ENCODE results near the gene POLR2B.

The POLR2B gene

DNA sequence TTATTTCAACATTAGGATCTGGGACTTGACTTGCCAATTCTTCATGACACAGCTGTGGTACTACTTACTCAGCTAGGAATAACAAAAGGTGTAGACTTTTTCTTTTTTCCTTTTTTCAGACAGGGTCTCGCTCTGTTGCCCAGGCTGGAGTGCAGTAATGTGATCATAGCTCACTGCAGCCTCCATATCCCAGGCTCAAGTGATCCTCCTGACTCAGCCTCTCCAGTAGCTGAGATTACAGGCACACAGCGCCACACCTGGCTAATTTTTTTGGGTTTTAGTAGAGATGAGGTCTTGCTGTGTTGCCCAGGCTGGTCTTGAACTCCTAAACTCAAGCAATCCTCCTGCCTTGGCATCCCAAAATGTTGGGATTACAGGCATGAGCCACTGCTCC, 17.6 kb upstream of the POLR2B start:
- no peaks in the 10 kb centered on the region for H3K27me3 ChIP-seq (ENCODE audit: control insufficient read depth, insufficient read depth, low read length)
- H3K4me3 ChIP-seq (ENCODE audit: low read depth, low read length) = no peak overlapping the region
- H3K9ac ChIP-seq (ENCODE audit: low read length) = no peak overlapping the region
- peaks cover 46% of the 10 kb centered on the region for H3K36me3 ChIP-seq (ENCODE audit: control insufficient read depth, insufficient read depth, low read length)
- no peaks in the 10 kb centered on the region for H3K4me1 ChIP-seq (ENCODE audit: control insufficient read depth, insufficient read depth, low read length)
- no peak overlapping the region for H3K27ac ChIP-seq (ENCODE audit: low read depth, low read length)
- H3K9me3 ChIP-seq (ENCODE audit: control insufficient read depth, insufficient read depth, low read depth, low read length) = no peaks in the 10 kb centered on the region

DNA sequence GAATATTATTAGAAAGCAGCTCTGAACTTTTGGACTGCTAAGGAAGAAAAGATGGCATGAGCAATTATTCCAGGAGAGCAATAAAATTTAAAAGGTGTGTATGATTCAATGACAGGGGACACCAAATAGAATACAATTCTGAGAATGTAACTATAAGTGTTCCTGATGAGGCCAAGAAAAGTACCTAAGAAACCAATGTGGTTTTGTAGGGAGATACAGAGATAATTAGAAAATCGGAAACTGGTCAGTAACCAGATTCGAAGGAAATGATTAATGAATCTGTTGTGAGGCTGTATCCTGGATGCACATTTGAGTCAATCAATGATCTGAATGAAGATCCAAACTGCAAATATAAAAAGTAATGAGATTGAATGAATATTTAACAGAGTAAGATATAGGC, 7.3 kb upstream of the POLR2B start:
- Histone ChIP-seq H3K9me3 (ENCODE audit: control insufficient read depth, insufficient read depth, low read depth, low read length) (no peaks in the 10 kb centered on the region; the same call in 1 of the 2 replicates), H3K9ac (ENCODE audit: low read length) (no peak overlapping the region), H3K27ac (ENCODE audit: low read depth, low read length) (no peak overlapping the region), H3K36me3 (ENCODE audit: control insufficient read depth, insufficient read depth, low read length) (peaks cover 76% of the 10 kb centered on the region), H3K4me1 (ENCODE audit: control insufficient read depth, insufficient read depth, low read length) (no peaks in the 10 kb centered on the region), H3K4me3 (ENCODE audit: low read depth, low read length) (no peak overlapping the region), H3K27me3 (ENCODE audit: control insufficient read depth, insufficient read depth, low read length) (no peaks in the 10 kb centered on the region)

DNA sequence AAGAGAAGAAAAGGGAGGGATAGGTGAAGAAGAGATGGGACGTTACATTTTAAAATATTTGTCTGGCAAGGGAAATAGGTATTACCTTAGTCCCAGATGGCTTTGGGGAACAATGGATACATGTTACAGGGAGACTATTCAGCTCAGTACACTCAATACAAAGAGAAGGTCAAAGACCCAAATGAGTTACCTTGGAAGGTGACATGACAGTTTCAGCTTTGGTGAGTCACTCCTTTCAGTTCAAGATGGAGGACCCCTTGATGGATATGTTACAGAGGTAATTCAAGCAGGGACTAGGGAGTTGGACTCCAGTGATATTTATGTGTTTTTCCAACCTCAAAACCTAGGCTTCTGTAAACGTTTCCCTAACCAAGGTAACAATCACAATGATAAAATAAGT, 6.3 kb upstream of the POLR2B start:
- Histone ChIP-seq H3K9ac (ENCODE audit: low read length) (no peak overlapping the region), H3K36me3 (ENCODE audit: control insufficient read depth, insufficient read depth, low read length) (peaks cover 66% of the 10 kb centered on the region), H3K4me3 (ENCODE audit: low read depth, low read length) (no peak overlapping the region), H3K27ac (ENCODE audit: low read depth, low read length) (no peak overlapping the region), H3K4me1 (ENCODE audit: control insufficient read depth, insufficient read depth, low read length) (no peaks in the 10 kb centered on the region), H3K27me3 (ENCODE audit: control insufficient read depth, insufficient read depth, low read length) (no peaks in the 10 kb centered on the region), H3K9me3 (ENCODE audit: control insufficient read depth, insufficient read depth, low read depth, low read length) (no peaks in the 10 kb centered on the region; the same call in 1 of the 2 replicates)

DNA sequence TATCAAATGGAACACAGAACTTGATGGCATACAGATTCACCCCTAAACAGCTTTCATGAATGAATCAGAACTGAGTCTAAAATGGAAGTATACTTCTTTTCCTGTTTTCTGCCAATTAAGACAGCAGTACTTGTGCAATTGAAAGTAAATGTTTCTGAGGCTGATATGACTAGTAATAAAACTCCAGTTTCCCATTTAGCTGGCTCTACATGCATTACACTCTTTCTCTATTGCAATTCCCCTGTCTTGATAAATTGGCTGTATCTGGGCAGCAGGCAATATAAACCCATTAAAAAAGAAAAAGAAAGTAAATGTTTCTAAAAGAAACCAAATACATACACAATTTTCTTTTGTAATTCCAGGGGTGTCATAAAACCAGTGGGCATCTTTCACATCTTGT, 5.9 kb upstream of the POLR2B start:
- Histone ChIP-seq H3K9ac (ENCODE audit: low read length) (no peak overlapping the region), H3K27ac (ENCODE audit: low read depth, low read length) (no peak overlapping the region), H3K9me3 (ENCODE audit: control insufficient read depth, insufficient read depth, low read depth, low read length) (no peaks in the 10 kb centered on the region; the same call in 1 of the 2 replicates), H3K4me3 (ENCODE audit: low read depth, low read length) (no peak overlapping the region), H3K4me1 (ENCODE audit: control insufficient read depth, insufficient read depth, low read length) (no peaks in the 10 kb centered on the region), H3K27me3 (ENCODE audit: control insufficient read depth, insufficient read depth, low read length) (no peaks in the 10 kb centered on the region), H3K36me3 (ENCODE audit: control insufficient read depth, insufficient read depth, low read length) (peaks cover 62% of the 10 kb centered on the region)

DNA sequence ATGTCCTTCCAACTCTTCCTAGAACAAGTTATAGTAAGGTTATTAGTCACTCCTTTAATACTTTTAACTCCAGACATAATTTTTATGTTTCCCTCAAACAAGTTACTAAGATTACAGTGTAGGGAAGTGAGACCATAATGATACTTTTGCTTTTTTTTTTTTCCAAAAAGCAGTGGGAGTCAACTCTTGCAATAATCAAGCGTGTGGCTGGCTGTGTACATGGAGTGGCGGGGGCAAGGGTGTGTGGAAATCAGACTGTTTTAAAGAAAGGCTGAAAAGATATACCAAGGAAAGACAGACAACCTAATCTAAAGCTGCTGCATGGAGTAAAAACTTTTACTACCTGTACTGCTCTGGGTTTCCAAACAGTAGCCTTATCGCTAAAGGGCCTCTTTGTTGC, 5.4 kb upstream of the POLR2B start:
- no peaks in the 10 kb centered on the region for H3K4me1 ChIP-seq (ENCODE audit: control insufficient read depth, insufficient read depth, low read length)
- H3K27me3 ChIP-seq (ENCODE audit: control insufficient read depth, insufficient read depth, low read length) = no peaks in the 10 kb centered on the region
- H3K27ac ChIP-seq (ENCODE audit: low read depth, low read length) = no peak overlapping the region

DNA sequence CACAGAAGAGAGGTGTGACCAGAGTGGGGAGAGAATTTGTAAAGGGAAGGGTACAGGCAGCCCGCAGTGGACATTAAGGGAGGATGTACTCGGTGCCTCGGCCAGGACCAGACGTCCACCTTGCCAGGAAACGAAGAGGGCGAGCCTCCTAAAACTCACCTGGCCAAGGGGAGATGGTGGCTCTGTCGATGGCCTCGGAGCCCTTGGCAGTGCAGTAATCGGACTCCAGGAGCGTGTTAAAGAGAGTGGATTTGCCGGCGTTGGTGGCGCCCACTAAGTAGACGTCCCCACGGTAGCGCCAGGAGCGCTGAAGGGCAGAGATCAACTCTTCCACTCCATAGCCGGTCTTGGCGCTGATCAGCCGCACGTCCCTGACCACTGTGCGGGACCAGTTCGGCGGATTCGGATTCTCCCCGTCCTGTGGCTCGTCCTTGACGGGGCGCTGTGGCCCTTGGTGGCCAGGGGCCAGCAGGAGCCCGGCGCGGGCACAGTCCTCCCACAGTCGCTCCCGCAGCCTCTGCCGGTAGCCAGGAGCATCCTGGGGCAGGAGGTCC, 2.3 kb upstream of the POLR2B start:
- no peaks in the 10 kb centered on the region for H3K4me1 ChIP-seq (ENCODE audit: control insufficient read depth, insufficient read depth, low read length)
- H3K4me3 ChIP-seq (ENCODE audit: low read depth, low read length) = peak overlapping the region; percentile 87
- H3K27ac ChIP-seq (ENCODE audit: low read depth, low read length) = no peak overlapping the region; the same call in 1 of the 2 replicates
- H3K27me3 ChIP-seq (ENCODE audit: control insufficient read depth, insufficient read depth, low read length) = no peaks in the 10 kb centered on the region
- peaks cover 33% of the 10 kb centered on the region for H3K36me3 ChIP-seq (ENCODE audit: control insufficient read depth, insufficient read depth, low read length)
- peak overlapping the region; percentile 93 for H3K9ac ChIP-seq (ENCODE audit: low read length)
- H3K9me3 ChIP-seq (ENCODE audit: control insufficient read depth, insufficient read depth, low read depth, low read length) = no peaks in the 10 kb centered on the region; the same call in 1 of the 2 replicates

More for the DNA sequence above, 5.4 kb upstream of the POLR2B start:
- Histone ChIP-seq H3K36me3 (ENCODE audit: control insufficient read depth, insufficient read depth, low read length) (peaks cover 57% of the 10 kb centered on the region), H3K9me3 (ENCODE audit: control insufficient read depth, insufficient read depth, low read depth, low read length) (no peaks in the 10 kb centered on the region; the same call in 1 of the 2 replicates), H3K9ac (ENCODE audit: low read length) (no peak overlapping the region), H3K4me3 (ENCODE audit: low read depth, low read length) (no peak overlapping the region)

DNA sequence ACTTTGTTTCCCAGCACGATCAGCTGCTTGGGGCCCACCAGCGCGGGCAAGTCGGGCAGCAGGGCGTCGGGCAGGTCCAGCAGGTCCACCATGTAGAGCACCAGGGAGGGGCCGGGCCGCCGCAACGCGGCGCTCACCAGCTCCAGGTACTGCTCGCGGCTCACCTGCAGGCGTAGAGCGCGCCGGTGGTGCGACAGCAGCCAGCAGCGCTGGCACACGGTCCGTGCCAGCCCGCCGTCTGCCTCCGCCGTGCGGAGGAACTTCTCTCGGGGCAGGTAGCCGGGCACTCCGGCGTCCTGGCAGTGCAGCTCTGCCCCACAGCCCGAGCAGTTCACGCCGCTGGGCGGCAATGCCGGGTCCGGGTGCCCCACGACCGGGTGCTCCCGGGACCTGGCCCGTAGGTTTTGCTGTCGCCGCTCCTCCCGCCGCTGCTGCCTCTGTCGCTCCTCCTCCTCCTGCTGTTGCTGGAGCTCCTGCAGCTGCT, 1.8 kb upstream of the POLR2B start:
- Histone ChIP-seq H3K4me3 (ENCODE audit: low read depth, low read length) (peak overlapping the region; percentile 87), H3K36me3 (ENCODE audit: control insufficient read depth, insufficient read depth, low read length) (peaks cover 28% of the 10 kb centered on the region), H3K9ac (ENCODE audit: low read length) (peak overlapping the region; percentile 93), H3K27ac (ENCODE audit: low read depth, low read length) (peak overlapping the region; percentile 30; the same call in 1 of the 2 replicates), H3K9me3 (ENCODE audit: control insufficient read depth, insufficient read depth, low read depth, low read length) (no peaks in the 10 kb centered on the region; the same call in 1 of the 2 replicates), H3K27me3 (ENCODE audit: control insufficient read depth, insufficient read depth, low read length) (no peaks in the 10 kb centered on the region), H3K4me1 (ENCODE audit: control insufficient read depth, insufficient read depth, low read length) (no peaks in the 10 kb centered on the region; the same call in 1 of the 2 replicates)

DNA sequence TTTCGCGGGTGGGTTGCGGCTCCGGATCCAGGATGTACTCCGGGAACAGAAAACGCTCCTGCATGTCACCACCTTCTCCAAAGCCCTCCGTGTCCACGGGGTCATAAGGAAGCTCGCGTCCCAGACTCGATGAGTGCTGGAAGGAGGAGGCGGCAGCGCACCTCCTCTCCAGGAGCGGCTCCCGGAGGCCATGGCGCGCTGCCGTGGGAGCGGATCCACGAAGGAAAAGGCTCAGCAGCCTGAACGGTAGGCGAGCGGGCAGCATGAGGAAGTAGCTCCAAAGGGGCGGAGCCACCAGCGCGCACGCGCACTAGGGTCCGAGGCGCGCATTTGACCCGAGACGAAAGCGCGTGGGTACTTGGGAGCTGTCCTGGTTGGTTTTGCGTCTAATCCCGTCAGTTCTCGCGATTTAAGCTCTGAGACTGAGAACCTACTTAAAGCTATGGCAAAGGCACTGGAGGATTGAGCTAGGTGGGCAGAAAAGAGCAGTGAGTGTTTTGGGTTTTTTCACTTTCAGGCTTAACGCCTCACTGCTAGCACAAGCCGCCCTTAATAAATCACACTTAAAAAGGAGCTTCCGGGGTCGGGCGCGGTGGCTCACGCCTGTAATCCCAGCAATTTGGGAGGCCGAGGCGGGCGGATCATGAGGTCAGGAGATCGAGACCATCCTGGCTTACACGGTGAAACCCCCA, 1.2 kb upstream of the POLR2B start, which contains the start of gene NOA1:
Gene NOA1 (minus strand): TSS at position 286 of the 692 bp plus-strand sequence. CDS start 21 bp downstream, at position 265.
- no peaks in the 10 kb centered on the region for H3K27me3 ChIP-seq (ENCODE audit: control insufficient read depth, insufficient read depth, low read length)
- H3K4me1 ChIP-seq (ENCODE audit: control insufficient read depth, insufficient read depth, low read length) = no peaks in the 10 kb centered on the region; the same call in 1 of the 2 replicates
- peak within 1 kb of the TSS; percentile 93 for H3K9ac ChIP-seq (ENCODE audit: low read length)
- peaks cover 22% of the 10 kb centered on the region for H3K36me3 ChIP-seq (ENCODE audit: control insufficient read depth, insufficient read depth, low read length)
- peak within 1 kb of the TSS; percentile 87 for H3K4me3 ChIP-seq (ENCODE audit: low read depth, low read length)
- H3K9me3 ChIP-seq (ENCODE audit: control insufficient read depth, insufficient read depth, low read depth, low read length) = no peaks in the 10 kb centered on the region; the same call in 1 of the 2 replicates
- peak within 1 kb of the TSS; percentile 78 for H3K27ac ChIP-seq (ENCODE audit: low read depth, low read length)

DNA sequence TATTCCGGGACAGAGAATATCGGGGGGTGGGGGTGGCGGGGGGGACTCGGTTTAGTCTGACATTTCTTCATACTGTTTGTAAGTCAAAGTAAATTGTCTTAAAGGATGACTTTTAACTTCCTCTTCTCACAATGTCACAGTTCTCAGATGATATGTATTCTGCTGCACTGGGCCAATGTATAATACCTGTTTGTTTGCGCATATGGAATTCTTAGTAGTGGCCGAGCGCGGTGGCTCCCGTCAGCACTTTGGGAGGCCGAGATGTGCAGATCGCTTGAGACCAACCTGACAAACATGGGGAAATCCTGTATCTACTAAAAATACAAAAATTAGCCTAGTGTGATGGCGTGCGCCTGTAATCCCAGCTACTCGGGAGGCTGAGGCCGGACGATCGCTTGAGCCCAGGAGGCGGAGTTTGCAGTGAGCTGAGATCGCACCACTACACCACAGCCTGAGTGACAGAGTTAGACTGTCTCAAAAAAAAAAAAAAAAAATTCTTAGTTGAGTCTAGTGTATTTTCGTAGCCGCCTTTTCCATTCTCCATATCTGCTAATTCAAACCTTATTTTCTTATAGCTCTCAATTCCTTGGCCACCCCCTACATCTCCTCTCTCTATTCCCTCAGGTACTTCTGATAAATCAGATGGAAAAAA, 851 bp downstream of the POLR2B start:
- Histone ChIP-seq H3K9ac (ENCODE audit: low read length) (peak overlapping the region; percentile 92), H3K9me3 (ENCODE audit: control insufficient read depth, insufficient read depth, low read depth, low read length) (no peaks in the 10 kb centered on the region), H3K4me1 (ENCODE audit: control insufficient read depth, insufficient read depth, low read length) (no peaks in the 10 kb centered on the region; the same call in 1 of the 2 replicates), H3K27ac (ENCODE audit: low read depth, low read length) (no peak overlapping the region; the same call in 1 of the 2 replicates), H3K36me3 (ENCODE audit: control insufficient read depth, insufficient read depth, low read length) (peaks cover 2% of the 10 kb centered on the region; the same call in 1 of the 2 replicates), H3K4me3 (ENCODE audit: low read depth, low read length) (peak overlapping the region; percentile 87), H3K27me3 (ENCODE audit: control insufficient read depth, insufficient read depth, low read length) (no peaks in the 10 kb centered on the region)

DNA sequence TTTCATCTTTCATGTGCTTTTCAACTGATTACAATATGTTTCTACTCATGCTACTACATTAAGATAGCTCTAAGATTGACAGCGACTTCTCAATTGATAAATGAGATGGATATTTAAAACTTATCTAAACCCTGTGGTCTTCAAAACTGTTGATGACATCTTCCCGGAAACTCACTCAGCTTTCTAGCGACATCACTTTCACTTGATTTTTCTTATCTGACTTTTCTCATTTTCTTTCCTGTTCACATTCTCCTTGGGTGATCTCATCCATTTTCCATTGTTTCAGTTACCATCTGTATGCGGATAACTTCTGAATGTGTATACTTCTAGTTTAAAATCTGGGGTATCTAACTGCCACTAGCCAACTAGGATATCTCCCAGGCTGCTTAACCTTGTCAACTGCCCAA, 3.1 kb downstream of the POLR2B start:
- no peaks in the 10 kb centered on the region; the same call in 1 of the 2 replicates for H3K4me1 ChIP-seq (ENCODE audit: control insufficient read depth, insufficient read depth, low read length)
- no peaks in the 10 kb centered on the region for H3K9me3 ChIP-seq (ENCODE audit: control insufficient read depth, insufficient read depth, low read depth, low read length)
- H3K36me3 ChIP-seq (ENCODE audit: control insufficient read depth, insufficient read depth, low read length) = peaks cover 13% of the 10 kb centered on the region
- peak overlapping the region; percentile 12; the same call in 1 of the 2 replicates for H3K4me3 ChIP-seq (ENCODE audit: low read depth, low read length)
- no peak overlapping the region for H3K9ac ChIP-seq (ENCODE audit: low read length)
- H3K27ac ChIP-seq (ENCODE audit: low read depth, low read length) = no peak overlapping the region
- no peaks in the 10 kb centered on the region for H3K27me3 ChIP-seq (ENCODE audit: control insufficient read depth, insufficient read depth, low read length)

Data from HUES6 (cell line).